ENCODE results near the gene PSTPIP1. TPM values are rescaled to one million over a fixed set of nuclear protein-coding genes. Genes with fewer than 3 reads are reported as not detected.

Gene PSTPIP1
- total and polyA plus RNA-seq, 4 experiments from 2014 or later: 62.4 to 233 (median 144) TPM

DNA sequence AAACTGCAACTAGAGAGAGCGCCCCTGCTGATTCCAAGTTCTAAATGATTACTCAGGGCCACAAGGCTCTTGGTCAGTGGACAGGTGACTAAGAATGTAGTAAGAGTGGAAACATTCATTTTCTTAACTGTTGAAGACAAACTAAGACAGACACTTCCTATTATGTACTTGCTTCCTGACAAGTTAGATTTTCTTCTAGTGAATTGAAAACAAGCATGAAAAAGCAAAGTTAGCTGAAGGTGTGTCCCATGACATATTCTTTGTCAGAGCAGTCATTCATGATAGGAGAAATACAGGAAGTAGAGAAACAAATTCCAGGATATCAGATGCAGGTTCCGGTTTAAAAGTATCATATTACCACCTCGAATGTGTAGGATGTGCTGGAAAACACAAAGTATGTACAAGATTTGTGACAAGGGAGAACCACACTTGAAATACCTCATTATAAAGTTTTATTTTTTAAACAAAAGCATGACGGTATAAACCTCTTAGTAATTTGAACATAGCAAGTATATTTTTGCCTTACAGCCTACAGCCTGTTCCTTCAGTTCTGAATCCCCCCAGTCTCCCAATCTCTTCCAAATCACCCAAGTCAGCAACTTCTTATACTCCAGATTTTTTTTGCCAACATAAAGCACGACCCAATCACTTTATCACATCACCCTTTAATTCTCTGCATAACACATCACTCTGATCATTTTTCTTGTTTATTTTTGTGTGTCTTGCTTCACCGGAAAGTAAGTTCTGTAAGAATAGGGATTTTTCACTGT is 69.8 kb downstream of the PSTPIP1 start:
- Histone ChIP-seq H3K4me1 (ENCODE audit: insufficient read depth, low read length) (peaks cover 3% of the 10 kb centered on the region), H3K27me3 (ENCODE audit: insufficient read depth, low read length) (no peaks in the 10 kb centered on the region), H3K27ac (ENCODE audit: low read depth, low read length) (no peak overlapping the region), H3K36me3 (ENCODE audit: insufficient read depth, low read length) (no peaks in the 10 kb centered on the region), H3K4me3 (ENCODE audit: low read length in 2 of 2) (no peak overlapping the region), H3K9me3 (ENCODE audit: control insufficient read depth in 1 of 2, low read length in 2 of 2) (no peaks in the 10 kb centered on the region)
- H3K4me1 Mint-ChIP-seq: peaks cover 4 to 9% (median 6%) of the 10 kb centered on the region in 4 donors
- intact Hi-C loops (cut with micrococcal nuclease): no loop called here
- CTCF ChIA-PET (ENCODE audit: partially characterized antibody): interaction anchor here (1.5 kb wide), 1 partner anchor 12 kb away, joined by 3 read pairs; no protein-coding TSS in a partner anchor
- peak overlapping the region in 1 of 8 donors; percentile 31 for H3K4me3 Mint-ChIP-seq
- POLR2A ChIA-PET (ENCODE audit: partially characterized antibody): interaction anchor here (0.6 kb wide), 1 partner anchor 15 kb away, joined by 3 read pairs; no protein-coding TSS in a partner anchor
- no peak for DNase-seq
- H3K27ac Mint-ChIP-seq: no peak overlapping the region
- no peaks in the 10 kb centered on the region for H3K36me3 Mint-ChIP-seq
- no peaks in the 10 kb centered on the region for H3K9me3 Mint-ChIP-seq
- no peaks in the 10 kb centered on the region for H3K27me3 Mint-ChIP-seq

DNA sequence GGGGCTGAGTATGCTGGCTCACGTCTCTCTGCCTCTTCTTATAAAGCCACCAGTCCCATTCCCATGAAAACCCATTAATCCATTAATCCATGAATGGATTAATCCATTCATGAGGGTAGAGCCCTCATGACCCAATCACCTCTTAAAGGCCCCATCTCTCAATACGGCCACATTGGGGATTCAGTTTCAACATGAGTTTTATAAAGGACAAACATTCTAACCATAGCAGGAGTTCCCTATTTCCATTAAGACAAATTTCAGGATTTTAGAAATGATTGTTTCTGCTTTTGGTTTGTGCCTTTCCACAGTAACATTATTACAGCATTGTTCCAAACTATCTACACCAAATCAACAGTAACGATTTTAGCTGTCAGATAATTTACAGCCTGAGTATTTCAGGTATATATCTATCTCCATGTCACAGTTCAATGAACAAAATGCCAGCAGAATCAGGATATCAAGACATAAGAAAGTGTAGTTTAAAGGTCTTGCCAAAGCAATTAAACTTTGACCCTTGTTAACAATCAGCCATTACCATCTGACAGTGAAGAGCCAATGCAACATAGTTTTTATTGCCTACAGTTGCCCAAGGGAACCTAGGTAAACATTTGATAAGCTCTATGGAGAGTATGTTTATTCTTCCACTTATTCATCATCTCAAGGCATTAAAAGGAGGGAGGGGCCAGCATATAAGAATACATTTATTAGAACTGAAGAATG is 72.2 kb downstream of the PSTPIP1 start:
- Mint-ChIP-seq H3K27ac (peak overlapping the region in 1 of 7 donors; percentile 24), H3K27me3 (no peaks in the 10 kb centered on the region), H3K9me3 (no peaks in the 10 kb centered on the region), H3K36me3 (peaks cover 0 to 1% of the 10 kb centered on the region in 2 donors), H3K4me1 (peaks cover 13 to 22% (median 19%) of the 10 kb centered on the region in 4 donors), H3K4me3 (no peak overlapping the region)
- ChIA-PET CTCF (ENCODE audit: partially characterized antibody) (no interaction called here), POLR2A (ENCODE audit: partially characterized antibody) (no interaction called here)
- Histone ChIP-seq H3K4me3 (ENCODE audit: low read length in 2 of 2) (no peak overlapping the region), H3K27ac (ENCODE audit: low read depth, low read length) (no peak overlapping the region), H3K27me3 (ENCODE audit: insufficient read depth, low read length) (no peaks in the 10 kb centered on the region), H3K4me1 (ENCODE audit: insufficient read depth, low read length) (peaks cover 14% of the 10 kb centered on the region), H3K36me3 (ENCODE audit: insufficient read depth, low read length) (no peaks in the 10 kb centered on the region), H3K9me3 (ENCODE audit: control insufficient read depth in 1 of 2, low read length in 2 of 2) (no peaks in the 10 kb centered on the region)
- intact Hi-C loops (cut with micrococcal nuclease): no loop called here
- no peak for DNase-seq

DNA sequence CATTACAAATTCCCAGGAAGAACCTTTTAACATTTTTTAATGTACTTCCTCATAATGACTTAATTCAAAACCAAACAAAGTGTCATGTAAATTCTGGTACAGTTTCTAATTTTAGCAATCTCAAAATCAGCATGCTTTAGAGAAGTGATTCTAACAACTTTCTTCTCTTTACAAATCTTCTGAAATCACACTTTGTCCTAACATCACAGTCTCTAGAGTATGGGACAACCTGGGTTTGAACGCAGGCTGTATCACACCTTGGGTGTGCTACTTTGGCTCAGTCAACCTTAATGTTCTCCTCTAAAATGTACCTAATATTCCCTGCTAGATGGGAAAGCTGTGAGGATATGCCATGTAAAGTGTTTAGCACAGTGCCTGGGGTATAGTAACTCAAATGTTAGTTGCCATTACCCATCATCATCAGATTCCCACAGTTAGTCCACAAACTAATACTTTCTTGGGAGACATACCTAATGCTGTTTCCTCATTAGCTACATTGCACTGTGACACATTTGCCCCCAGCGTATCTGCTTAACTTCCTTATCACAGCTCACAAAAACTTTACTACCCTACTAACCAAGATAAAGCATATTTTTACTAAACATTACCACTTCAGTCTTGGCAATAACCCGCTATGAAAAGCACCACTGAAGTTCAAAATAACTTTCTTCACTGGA is 72.9 kb downstream of the PSTPIP1 start:
- no peak overlapping the region for H3K4me3 Mint-ChIP-seq
- intact Hi-C loops (cut with micrococcal nuclease): no loop called here

DNA sequence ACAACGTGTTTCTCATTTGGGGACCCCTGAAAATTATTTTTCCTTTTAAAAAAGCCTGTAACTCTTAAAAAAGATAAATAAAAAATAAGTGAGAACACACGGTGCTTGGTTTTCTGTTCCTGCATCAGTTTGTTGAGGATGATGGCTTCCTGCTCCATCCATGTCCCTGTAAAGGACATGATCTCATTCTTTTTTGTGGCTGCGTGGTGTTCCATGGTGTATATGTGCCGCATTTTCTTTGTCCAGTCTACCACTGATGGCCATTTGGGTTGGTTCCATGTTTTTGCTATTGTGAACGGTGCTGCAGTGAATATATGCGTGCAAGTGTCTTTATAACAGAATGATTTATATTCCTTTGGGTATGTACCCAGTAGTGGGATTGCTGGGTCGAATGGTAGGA is 73.7 kb downstream of the PSTPIP1 start:
- Histone ChIP-seq H3K27ac (ENCODE audit: low read depth, low read length) (no peak overlapping the region), H3K4me1 (ENCODE audit: insufficient read depth, low read length) (peaks cover 14% of the 10 kb centered on the region), H3K9me3 (ENCODE audit: control insufficient read depth in 1 of 2, low read length in 2 of 2) (no peaks in the 10 kb centered on the region), H3K4me3 (ENCODE audit: low read length in 2 of 2) (no peak overlapping the region), H3K36me3 (ENCODE audit: insufficient read depth, low read length) (no peaks in the 10 kb centered on the region), H3K27me3 (ENCODE audit: insufficient read depth, low read length) (no peaks in the 10 kb centered on the region)
- POLR2A ChIA-PET (ENCODE audit: partially characterized antibody): no interaction called here
- peaks cover 15 to 23% (median 19%) of the 10 kb centered on the region in 4 donors for H3K4me1 Mint-ChIP-seq
- H3K27ac Mint-ChIP-seq: no peak overlapping the region
- H3K36me3 Mint-ChIP-seq: peaks cover 0 to 1% of the 10 kb centered on the region in 2 donors
- H3K27me3 Mint-ChIP-seq: no peaks in the 10 kb centered on the region
- DNase-seq: no peak
- peak overlapping the region in 1 of 8 donors; percentile 5 for H3K4me3 Mint-ChIP-seq
- CTCF ChIA-PET (ENCODE audit: partially characterized antibody): no interaction called here
- intact Hi-C loops (cut with micrococcal nuclease): no loop called here
- no peaks in the 10 kb centered on the region for H3K9me3 Mint-ChIP-seq

More for the DNA sequence above, 72.9 kb downstream of the PSTPIP1 start:
- Histone ChIP-seq H3K27ac (ENCODE audit: low read depth, low read length) (no peak overlapping the region), H3K4me3 (ENCODE audit: low read length in 2 of 2) (no peak overlapping the region), H3K27me3 (ENCODE audit: insufficient read depth, low read length) (no peaks in the 10 kb centered on the region), H3K4me1 (ENCODE audit: insufficient read depth, low read length) (peaks cover 14% of the 10 kb centered on the region), H3K9me3 (ENCODE audit: control insufficient read depth in 1 of 2, low read length in 2 of 2) (no peaks in the 10 kb centered on the region), H3K36me3 (ENCODE audit: insufficient read depth, low read length) (no peaks in the 10 kb centered on the region)
- Mint-ChIP-seq H3K4me1 (peaks cover 13 to 23% (median 19%) of the 10 kb centered on the region in 4 donors), H3K9me3 (no peaks in the 10 kb centered on the region), H3K27ac (no peak overlapping the region), H3K27me3 (no peaks in the 10 kb centered on the region), H3K36me3 (peaks cover 0 to 1% of the 10 kb centered on the region in 2 donors)
- DNase-seq: no peak
- POLR2A ChIA-PET (ENCODE audit: partially characterized antibody): interaction anchor here (0.7 kb wide), 1 partner anchor 22 kb away, joined by 3 read pairs; no protein-coding TSS in a partner anchor
- CTCF ChIA-PET (ENCODE audit: partially characterized antibody): no interaction called here

DNA sequence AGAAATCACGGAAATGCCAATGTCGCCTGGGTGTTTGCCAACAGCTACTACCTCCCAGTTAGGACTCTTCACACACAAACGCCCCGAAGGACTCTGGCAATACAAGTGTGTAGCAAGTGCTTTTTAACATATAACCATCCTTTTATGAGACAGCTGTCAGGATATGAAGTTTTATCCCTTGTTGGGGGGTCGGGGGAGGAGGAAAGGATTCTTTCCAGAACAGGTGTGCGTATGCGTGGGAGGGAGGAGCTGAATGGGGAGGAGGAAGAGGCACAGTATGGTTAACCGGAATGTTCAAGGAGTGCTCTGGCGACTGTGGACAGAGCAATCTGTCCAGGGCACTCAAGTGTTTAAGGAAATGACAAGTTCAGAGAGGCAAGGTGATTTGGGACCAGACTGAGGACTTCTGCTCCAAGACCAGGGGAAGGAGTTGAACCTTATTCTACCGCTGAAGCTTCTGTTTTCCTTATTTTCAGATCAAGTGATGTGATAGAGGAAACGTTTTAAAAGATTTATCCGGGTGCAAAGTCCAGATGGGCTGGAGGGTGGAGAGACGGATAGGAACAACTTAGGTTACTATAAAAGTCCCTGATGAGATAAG is 74.7 kb downstream of the PSTPIP1 start:
- ChIA-PET POLR2A (ENCODE audit: partially characterized antibody) (no interaction called here), CTCF (ENCODE audit: partially characterized antibody) (no interaction called here)
- no peaks in the 10 kb centered on the region for H3K9me3 Mint-ChIP-seq
- Histone ChIP-seq H3K4me1 (ENCODE audit: insufficient read depth, low read length) (peaks cover 14% of the 10 kb centered on the region), H3K9me3 (ENCODE audit: control insufficient read depth in 1 of 2, low read length in 2 of 2) (no peaks in the 10 kb centered on the region), H3K36me3 (ENCODE audit: insufficient read depth, low read length) (no peaks in the 10 kb centered on the region), H3K27ac (ENCODE audit: low read depth, low read length) (no peak overlapping the region), H3K27me3 (ENCODE audit: insufficient read depth, low read length) (no peaks in the 10 kb centered on the region), H3K4me3 (ENCODE audit: low read length in 2 of 2) (no peak overlapping the region)
- H3K27me3 Mint-ChIP-seq: no peaks in the 10 kb centered on the region
- intact Hi-C loops (cut with micrococcal nuclease): loop anchor here (2.0 kb wide), 1 partner anchor 75 kb away; the partner anchor contains the start of gene PSTPIP1
- peaks cover 15 to 23% (median 19%) of the 10 kb centered on the region in 4 donors for H3K4me1 Mint-ChIP-seq
- H3K36me3 Mint-ChIP-seq: peaks cover 0 to 1% of the 10 kb centered on the region in 2 donors
- DNase-seq: no peak
- H3K27ac Mint-ChIP-seq: peak overlapping the region in 5 of 7 donors; percentile 10 to 83 (median 75)
- H3K4me3 Mint-ChIP-seq: peak overlapping the region; percentile 81 to 89 (median 86)

DNA sequence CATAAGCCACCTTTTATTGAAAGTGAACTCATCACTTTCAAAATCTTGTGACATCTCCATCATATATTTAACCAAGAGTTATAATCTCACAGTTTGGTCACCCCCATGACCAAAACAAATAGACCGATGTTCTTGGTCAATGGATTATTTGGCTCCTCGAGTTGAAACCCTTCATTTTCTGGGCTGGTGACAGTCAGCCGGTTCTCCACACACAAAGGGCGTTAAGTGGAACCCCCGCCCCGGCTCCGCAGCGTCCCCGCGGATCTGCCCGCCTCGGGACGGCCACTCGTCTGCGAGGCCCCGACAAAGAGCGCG is 75.2 kb downstream of the PSTPIP1 start:
- Histone ChIP-seq H3K27ac (ENCODE audit: low read depth, low read length) (peak overlapping the region; percentile 40), H3K36me3 (ENCODE audit: insufficient read depth, low read length) (no peaks in the 10 kb centered on the region), H3K4me1 (ENCODE audit: insufficient read depth, low read length) (peaks cover 14% of the 10 kb centered on the region), H3K4me3 (ENCODE audit: low read length in 2 of 2) (peak overlapping the region; percentile 14 to 63), H3K9me3 (ENCODE audit: control insufficient read depth in 1 of 2, low read length in 2 of 2) (no peaks in the 10 kb centered on the region), H3K27me3 (ENCODE audit: insufficient read depth, low read length) (no peaks in the 10 kb centered on the region)
- peak overlapping the region; percentile 32 to 83 (median 64) for H3K27ac Mint-ChIP-seq
- H3K9me3 Mint-ChIP-seq: no peaks in the 10 kb centered on the region
- intact Hi-C loops (cut with micrococcal nuclease): loop anchor here (2.0 kb wide), 1 partner anchor 75 kb away; the partner anchor contains the start of gene PSTPIP1
- peaks cover 13 to 23% (median 18%) of the 10 kb centered on the region in 4 donors for H3K4me1 Mint-ChIP-seq
- DNase-seq: peak in 1 of 5 donors; percentile 5
- POLR2A ChIA-PET (ENCODE audit: partially characterized antibody): no interaction called here
- CTCF ChIA-PET (ENCODE audit: partially characterized antibody): no interaction called here
- H3K27me3 Mint-ChIP-seq: no peaks in the 10 kb centered on the region
- H3K4me3 Mint-ChIP-seq: peak overlapping the region; percentile 81 to 89 (median 86)
- H3K36me3 Mint-ChIP-seq: peaks cover 0 to 1% of the 10 kb centered on the region in 2 donors

All from CD4-positive, alpha-beta memory T cell (primary cell).